ENCODE measurements around the gene DPH1. TPM values are rescaled to one million over a fixed set of nuclear protein-coding genes. Genes with fewer than 3 reads are reported as not detected.

The DPH1 gene
- total RNA-seq, 1 donor from 2014 or later, result 29.4 TPM

- Mint-ChIP-seq H3K36me3 (ENCODE audit: low read depth) (no peaks in the 10 kb centered on the region), H3K27ac (ENCODE audit: unreplicated experiment) (no peak overlapping the region), H3K27me3 (ENCODE audit: low read depth) (peaks cover 5% of the 10 kb centered on the region), H3K9me3 (ENCODE audit: low read depth) (no peaks in the 10 kb centered on the region), H3K4me3 (ENCODE audit: unreplicated experiment) (no peak overlapping the region), H3K4me1 (ENCODE audit: low read depth) (peaks cover 29% of the 10 kb centered on the region)
- TF ChIP-seq CTCF (IDR thresholded peaks at IDR 0.05), result no peak
- DNase-seq (ENCODE audit: low spot score), result no peak
Measured at GRCh38 chr17:1995907-1996799, 33.8 kb upstream of the DPH1 start.

- Mint-ChIP-seq H3K27me3 (ENCODE audit: low read depth) (peaks cover 2% of the 10 kb centered on the region), H3K27ac (ENCODE audit: unreplicated experiment) (no peak overlapping the region), H3K4me1 (ENCODE audit: low read depth) (peaks cover 29% of the 10 kb centered on the region), H3K36me3 (ENCODE audit: low read depth) (no peaks in the 10 kb centered on the region), H3K4me3 (ENCODE audit: unreplicated experiment) (no peak overlapping the region), H3K9me3 (ENCODE audit: low read depth) (no peaks in the 10 kb centered on the region)
- DNase-seq (ENCODE audit: low spot score), result no peak
- TF ChIP-seq CTCF (IDR thresholded peaks at IDR 0.05), result no peak
Measured at GRCh38 chr17:1996800-1997288, 33.1 kb upstream of the DPH1 start.

- no peak for DNase-seq (ENCODE audit: low spot score)
- Mint-ChIP-seq H3K9me3 (ENCODE audit: low read depth) (no peaks in the 10 kb centered on the region), H3K27ac (ENCODE audit: unreplicated experiment) (no peak overlapping the region), H3K36me3 (ENCODE audit: low read depth) (no peaks in the 10 kb centered on the region), H3K4me1 (ENCODE audit: low read depth) (peaks cover 30% of the 10 kb centered on the region), H3K27me3 (ENCODE audit: low read depth) (peaks cover 2% of the 10 kb centered on the region), H3K4me3 (ENCODE audit: unreplicated experiment) (no peak overlapping the region)
- TF ChIP-seq CTCF (IDR thresholded peaks at IDR 0.05), result no peak
Measured at GRCh38 chr17:1997289-1997926, 32.5 kb upstream of the DPH1 start.

GRCh38 chr17:1997927-1998742, 31.8 kb upstream of the DPH1 start:
- no peak for TF ChIP-seq CTCF (IDR thresholded peaks at IDR 0.05)
- no peak for DNase-seq (ENCODE audit: low spot score)
- no peaks in the 10 kb centered on the region for H3K36me3 Mint-ChIP-seq (ENCODE audit: low read depth)
- peaks cover 37% of the 10 kb centered on the region for H3K4me1 Mint-ChIP-seq (ENCODE audit: low read depth)
- no peak overlapping the region for H3K27ac Mint-ChIP-seq (ENCODE audit: unreplicated experiment)
- H3K9me3 Mint-ChIP-seq (ENCODE audit: low read depth), result no peaks in the 10 kb centered on the region
- H3K4me3 Mint-ChIP-seq (ENCODE audit: unreplicated experiment), result no peak overlapping the region
- peaks cover 2% of the 10 kb centered on the region for H3K27me3 Mint-ChIP-seq (ENCODE audit: low read depth)

All from chondrocyte (in vitro differentiated cells).